Neural progenitor cell (in vitro differentiated cells): Measurements from ENCODE around the gene TMC4.

ENCODE experiments used
- EZH2 ChIP-seq: fragments of 200-600 bp; sonication (generic); IDR thresholded peaks from 2 replicates; pipeline ENCODE4 v1.6.1; 2017; ENCODE audit warnings: antibody characterized with exemption, mild to moderate bottlenecking, moderate library complexity
- TF ChIP-seq, protein P1 (sequence below): fragments of 200-600 bp; sonication (generic); IDR thresholded peaks from 2 replicates; pipeline ENCODE4 v1.5.1; 2017; ENCODE audit warnings: antibody characterized with exemption, mild to moderate bottlenecking

DNA sequence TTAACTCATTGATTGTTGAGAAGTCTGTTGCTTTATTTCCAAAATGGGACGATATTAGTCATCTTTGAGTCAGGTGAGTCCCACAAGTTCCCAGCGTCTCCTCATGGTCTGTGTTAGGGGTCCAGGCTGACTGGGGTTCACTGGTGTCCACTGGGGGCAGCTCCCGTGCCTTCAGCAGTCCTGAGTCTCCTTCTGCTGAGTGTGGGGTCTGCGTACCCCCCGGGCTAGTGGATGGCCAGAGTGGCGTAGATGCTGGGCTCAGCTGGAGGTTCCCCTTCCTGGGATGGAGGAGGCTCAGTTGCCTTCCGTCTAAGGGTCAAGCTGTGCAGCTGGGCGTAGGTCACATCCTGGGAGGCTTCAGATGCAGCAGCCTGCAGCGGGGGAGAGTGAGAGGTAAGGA is 43.9 kb upstream of the TMC4 start:
- TF ChIP-seq, protein P1, sequence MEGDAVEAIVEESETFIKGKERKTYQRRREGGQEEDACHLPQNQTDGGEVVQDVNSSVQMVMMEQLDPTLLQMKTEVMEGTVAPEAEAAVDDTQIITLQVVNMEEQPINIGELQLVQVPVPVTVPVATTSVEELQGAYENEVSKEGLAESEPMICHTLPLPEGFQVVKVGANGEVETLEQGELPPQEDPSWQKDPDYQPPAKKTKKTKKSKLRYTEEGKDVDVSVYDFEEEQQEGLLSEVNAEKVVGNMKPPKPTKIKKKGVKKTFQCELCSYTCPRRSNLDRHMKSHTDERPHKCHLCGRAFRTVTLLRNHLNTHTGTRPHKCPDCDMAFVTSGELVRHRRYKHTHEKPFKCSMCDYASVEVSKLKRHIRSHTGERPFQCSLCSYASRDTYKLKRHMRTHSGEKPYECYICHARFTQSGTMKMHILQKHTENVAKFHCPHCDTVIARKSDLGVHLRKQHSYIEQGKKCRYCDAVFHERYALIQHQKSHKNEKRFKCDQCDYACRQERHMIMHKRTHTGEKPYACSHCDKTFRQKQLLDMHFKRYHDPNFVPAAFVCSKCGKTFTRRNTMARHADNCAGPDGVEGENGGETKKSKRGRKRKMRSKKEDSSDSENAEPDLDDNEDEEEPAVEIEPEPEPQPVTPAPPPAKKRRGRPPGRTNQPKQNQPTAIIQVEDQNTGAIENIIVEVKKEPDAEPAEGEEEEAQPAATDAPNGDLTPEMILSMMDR: no peak
- TF ChIP-seq EZH2: no peak
